ENCODE data around the gene SFI1. TPM values are rescaled to one million over a fixed set of nuclear protein-coding genes. Genes with fewer than 3 reads are reported as not detected.
"Not testable (repeated sequence)": the region's sequence is repeated elsewhere in the genome, so short reads cannot be mapped to it uniquely, and the experiment has no call there.

SFI1 gene
- total RNA-seq, 1 donor from 2014 or later, result 8.8 TPM

DNA sequence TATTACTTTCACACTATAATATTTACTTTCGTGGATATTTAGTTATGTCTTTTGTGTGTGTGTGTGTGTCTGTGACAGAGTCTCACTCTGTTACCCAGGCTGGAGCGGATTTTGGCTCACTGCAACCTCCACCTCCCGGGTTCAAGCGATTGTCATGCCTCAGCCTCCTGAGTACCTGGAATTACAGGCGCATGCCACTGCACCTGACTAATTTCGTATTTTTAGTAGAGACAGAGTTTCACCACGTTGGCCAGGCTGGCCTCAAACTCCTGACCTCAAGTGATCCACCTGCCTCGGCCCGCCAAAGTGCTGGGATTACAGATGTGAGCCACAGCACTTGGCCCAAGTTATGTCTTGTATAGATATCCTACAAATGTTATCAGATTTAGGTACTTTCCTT lies 155.8 kb downstream of the SFI1 start:
- ATAC-seq (peak; percentile 24), DNase-seq (no peak)
- intact Hi-C loops (cut with micrococcal nuclease), result no loop called here

DNA sequence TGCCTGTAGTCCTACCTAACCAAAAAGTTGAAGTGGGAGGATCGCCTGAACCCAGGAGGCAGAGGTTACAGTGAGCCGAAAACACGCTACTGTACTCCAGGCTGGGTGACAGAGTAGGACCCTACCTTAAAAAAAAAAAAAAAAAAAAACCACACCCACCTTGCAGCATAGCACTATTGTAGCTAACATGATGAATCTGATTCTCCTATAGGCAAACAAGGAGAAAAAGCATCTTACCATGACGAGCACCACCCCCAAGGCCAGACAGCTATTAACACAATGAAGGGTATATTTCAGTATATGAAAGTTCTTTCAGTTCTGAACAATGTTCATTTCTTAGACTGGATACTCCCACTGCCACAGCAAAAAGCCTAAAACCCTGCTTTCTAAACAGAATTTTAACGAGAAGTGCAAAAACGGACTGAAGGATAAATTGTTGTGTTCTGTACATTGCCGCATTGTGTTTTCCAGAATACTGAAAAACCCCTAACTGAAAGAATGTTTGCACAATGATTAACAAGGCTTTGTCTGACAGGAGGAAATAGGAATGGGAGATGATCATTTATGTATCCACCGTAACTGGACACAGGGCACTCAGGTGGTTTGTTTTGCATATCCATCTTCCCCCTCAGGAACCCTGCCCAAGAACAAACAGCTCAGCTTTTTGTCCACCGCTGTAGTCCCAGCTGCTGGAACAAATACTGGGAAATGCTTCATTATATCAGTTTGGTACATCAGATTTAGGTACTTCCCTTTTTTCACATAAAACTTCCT lies 156.8 kb downstream of the SFI1 start:
- ATAC-seq, result no peak
- intact Hi-C loops (cut with micrococcal nuclease), result no loop called here
- DNase-seq, result no peak

DNA sequence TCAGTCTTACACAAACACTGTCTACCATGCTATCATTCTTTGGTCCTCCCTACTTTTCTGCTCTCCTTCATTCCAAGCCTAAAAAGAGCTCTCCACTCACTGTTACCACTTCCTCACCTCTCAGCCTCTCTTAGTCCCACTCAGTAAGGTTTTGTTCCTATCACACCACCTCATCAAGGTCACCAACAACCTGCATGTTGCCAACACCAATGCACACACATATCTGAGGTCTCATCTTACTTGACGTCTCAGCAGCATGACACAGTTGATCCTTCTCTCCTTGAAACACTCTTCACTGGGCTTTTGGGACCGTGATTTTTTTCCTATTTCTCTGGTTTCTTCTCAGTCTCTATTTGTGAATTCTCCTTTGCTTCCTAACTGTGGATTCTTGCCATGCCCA lies 157.6 kb downstream of the SFI1 start:
- ATAC-seq (no peak), DNase-seq (no peak)
- intact Hi-C loops (cut with micrococcal nuclease), result no loop called here

DNA sequence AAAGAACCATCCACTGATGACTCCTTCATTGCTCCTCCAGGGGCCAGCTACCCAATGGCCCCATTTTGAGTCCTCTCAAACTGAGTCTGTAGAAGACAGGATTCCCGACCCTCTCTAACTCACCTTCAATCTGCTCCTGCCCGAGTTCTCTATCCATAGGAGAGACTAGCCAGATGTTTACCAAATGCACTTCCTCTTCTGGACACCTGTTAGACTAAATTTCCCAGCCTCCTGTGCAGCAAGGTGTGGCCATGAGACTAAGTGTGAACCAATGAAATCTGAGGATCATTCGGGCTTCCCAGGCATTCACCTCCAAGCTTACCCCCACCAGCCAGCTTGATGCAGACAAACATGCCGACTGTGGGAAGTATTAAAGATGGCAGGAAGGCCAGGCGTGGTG lies 158.1 kb downstream of the SFI1 start:
- DNase-seq (no peak), ATAC-seq (no peak)
- intact Hi-C loops (cut with micrococcal nuclease), result no loop called here

DNA sequence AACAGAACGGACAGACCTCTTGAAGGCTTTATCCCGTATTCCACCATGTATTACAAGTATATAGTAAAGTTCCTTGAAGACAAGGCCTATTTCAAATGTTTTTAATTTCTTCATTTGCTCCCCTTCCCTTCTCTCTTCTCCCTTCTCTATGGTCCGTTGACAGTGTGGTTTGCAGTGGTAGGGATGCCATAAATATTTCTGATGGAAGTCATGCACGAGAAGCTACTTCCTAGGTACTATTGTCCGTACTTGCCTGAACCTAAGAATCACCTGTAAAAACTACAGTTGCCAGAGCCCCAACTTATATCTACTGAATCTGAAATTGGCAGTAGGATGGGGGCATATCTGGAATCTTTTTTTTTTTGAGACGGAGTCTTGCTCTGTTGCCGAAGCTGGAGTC lies 162.9 kb downstream of the SFI1 start:
- intact Hi-C loops (cut with micrococcal nuclease), result no loop called here
- DNase-seq (no peak), ATAC-seq (no peak)

DNA sequence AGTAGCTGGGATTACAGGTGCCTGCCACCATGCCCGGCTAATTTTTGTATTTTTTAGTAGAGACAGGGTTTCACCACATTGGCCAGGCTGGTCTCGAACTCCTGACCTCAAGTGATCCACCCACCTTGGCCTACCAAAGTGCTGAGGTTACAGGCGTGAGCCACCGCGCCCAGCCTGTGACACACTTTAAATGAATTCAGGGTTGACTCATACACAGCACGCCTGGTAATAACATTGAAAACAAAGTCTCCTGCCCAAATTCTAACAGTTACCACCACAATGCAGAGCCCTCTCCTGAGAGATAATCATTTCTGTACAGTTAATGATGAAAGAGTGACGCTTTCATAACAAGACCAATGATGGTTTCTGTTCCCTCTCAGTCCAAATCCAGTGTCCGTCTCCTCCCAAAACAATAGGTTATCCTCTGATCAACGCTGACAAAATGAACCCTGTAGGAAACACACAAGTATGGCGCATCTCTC lies 164.6 kb downstream of the SFI1 start:
- DNase-seq; ATAC-seq; intact Hi-C loops (cut with micrococcal nuclease): not testable (repeated sequence)

DNA sequence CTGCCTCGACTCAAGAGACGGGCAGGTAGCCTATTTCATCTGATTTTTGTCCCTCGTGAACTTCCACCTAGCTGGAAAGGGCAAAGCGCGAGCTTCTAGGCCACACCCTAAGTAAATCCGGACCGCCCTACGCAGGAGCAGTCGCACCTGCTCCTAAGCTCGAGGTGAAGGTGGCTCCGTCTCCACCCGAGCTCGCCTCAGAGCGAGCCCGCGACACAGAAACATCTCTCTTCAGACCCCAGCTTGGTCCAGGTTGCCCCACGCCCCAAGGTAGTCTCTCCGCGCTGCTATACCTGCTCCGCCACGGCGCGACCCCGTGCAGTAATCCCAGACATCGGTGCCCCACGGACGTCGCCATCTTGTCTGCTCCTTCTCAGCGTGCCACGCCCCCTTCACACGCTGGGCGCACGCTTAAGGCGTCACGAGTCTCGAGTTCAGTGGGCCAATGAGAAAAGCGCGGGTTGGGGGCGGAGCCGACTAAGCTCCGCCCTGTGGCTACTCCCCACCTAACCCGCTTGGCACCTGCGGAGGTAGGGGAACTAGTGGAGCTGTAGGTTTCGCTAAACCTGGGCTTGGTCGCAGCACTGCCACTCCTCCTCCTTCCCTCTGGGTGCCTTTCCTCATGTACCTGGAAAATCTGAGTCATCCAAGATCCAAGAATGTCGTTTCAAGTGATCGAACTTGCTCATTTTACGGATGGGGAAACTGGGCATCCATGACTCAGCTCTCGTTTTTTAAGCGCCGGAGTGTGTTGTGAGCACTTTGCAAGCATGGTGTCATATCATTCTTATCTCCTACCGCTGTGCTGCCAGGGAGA lies 165.7 kb downstream of the SFI1 start, which contains the start of gene PISD:
TSS of gene PISD (minus strand) at position 365 of the 817 bp plus-strand sequence. CDS start at position 358, 7 bp downstream.
- ATAC-seq, result peak; percentile 100
- intact Hi-C loops (cut with micrococcal nuclease), result no loop called here
- DNase-seq, result peak; percentile 97

DNA sequence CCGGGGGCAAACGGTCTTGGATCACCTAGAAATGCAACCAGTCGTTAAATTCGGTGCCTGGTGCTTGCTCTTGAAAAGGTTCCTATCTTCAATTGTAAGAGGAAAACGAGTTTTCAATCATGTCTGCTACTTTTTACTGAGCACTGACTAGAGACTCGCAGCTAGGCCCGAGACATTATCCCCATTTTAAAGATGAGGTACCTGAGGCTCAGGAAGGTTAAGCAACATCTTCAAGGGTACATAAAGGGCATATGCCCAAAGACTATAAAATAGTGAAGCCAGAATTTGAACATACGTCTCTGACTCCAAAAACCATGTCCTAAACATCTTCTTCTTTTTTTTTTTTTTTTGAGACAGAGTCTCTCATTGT lies 166.3 kb downstream of the SFI1 start:
- no peak for ATAC-seq
- DNase-seq, result no peak
- intact Hi-C loops (cut with micrococcal nuclease), result no loop called here

Small RNA genes within 50 kb of the gene (microRNA-seq; reads per million reads assigned to microRNA genes)
- gene MIR7109 (ENCODE audit: borderline number of aligned reads), result not detected

Other genes with a start within 250 kb of the SFI1 start
- gene PIK3IP1, start 204.0 kb upstream of the SFI1 start, total RNA-seq, result 15.3 TPM
- 11.5 TPM for gene PATZ1, start 150.2 kb upstream of the SFI1 start, total RNA-seq
- gene DRG1, start 96.9 kb upstream of the SFI1 start, total RNA-seq, result 67.4 TPM
- 26.8 TPM for gene EIF4ENIF1, start 6.7 kb upstream of the SFI1 start, total RNA-seq
- 15.1 TPM for gene PISD, start 165.7 kb downstream of the SFI1 start, total RNA-seq

Data from left ventricle myocardium superior (tissue), 1 donor.